ENCODE measurements around the gene CDC16.

DNA sequence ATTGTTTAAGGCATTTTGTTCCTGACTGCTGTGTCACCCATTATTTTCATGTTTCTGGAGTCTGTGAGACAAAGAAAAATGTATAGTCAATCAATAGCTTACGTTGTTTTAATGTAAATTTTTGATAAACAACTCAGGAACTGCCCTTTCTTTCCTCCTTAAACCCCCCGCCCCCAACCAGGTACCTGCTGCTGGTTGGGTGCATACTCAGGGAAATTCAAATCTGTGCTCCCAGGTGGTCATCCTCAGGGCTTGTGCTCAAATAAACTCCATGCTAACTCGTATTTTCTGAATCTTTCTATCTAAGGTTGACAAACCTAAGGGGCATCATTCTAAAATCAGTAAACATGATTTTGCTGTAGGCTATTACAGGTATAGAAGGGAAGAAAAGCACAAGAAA is 4.1 kb upstream of the CDC16 start:
- TF ChIP-seq, protein P1, sequence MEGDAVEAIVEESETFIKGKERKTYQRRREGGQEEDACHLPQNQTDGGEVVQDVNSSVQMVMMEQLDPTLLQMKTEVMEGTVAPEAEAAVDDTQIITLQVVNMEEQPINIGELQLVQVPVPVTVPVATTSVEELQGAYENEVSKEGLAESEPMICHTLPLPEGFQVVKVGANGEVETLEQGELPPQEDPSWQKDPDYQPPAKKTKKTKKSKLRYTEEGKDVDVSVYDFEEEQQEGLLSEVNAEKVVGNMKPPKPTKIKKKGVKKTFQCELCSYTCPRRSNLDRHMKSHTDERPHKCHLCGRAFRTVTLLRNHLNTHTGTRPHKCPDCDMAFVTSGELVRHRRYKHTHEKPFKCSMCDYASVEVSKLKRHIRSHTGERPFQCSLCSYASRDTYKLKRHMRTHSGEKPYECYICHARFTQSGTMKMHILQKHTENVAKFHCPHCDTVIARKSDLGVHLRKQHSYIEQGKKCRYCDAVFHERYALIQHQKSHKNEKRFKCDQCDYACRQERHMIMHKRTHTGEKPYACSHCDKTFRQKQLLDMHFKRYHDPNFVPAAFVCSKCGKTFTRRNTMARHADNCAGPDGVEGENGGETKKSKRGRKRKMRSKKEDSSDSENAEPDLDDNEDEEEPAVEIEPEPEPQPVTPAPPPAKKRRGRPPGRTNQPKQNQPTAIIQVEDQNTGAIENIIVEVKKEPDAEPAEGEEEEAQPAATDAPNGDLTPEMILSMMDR (IDR thresholded peaks at IDR 0.05) = no peak
- no peak for TF ChIP-seq EZH2 (IDR thresholded peaks at IDR 0.05; ENCODE audit: borderline replicate concordance, insufficient read depth, low read depth, low read length, poor library complexity, severe bottlenecking)

Measured in B cell (primary cell).